ENCODE measurements around the gene GPC5.

The GPC5 gene

GRCh38 chr13:92074658-92075057, 676.2 kb downstream of the GPC5 start:
- DNase-seq: no peak

- no peak for DNase-seq
Measured at GRCh38 chr13:92097337-92097903, 699.0 kb downstream of the GPC5 start.

- no peak for DNase-seq
Measured at GRCh38 chr13:92101801-92102200, 703.4 kb downstream of the GPC5 start.

- DNase-seq: no peak
Measured at GRCh38 chr13:92103689-92104153, 705.3 kb downstream of the GPC5 start.

GRCh38 chr13:92122186-92122853, 723.9 kb downstream of the GPC5 start:
- no peak for DNase-seq

- no peak for DNase-seq
Measured at GRCh38 chr13:92126399-92126798, 728.0 kb downstream of the GPC5 start.

- no peak for DNase-seq
Measured at GRCh38 chr13:92135509-92135908, 737.1 kb downstream of the GPC5 start.

- no peak for DNase-seq
Measured at GRCh38 chr13:92136449-92137155, 738.2 kb downstream of the GPC5 start.

- no peak for DNase-seq
Measured at GRCh38 chr13:92137520-92137919, 739.1 kb downstream of the GPC5 start.

GRCh38 chr13:92143766-92144165, 745.3 kb downstream of the GPC5 start:
- no peak for DNase-seq

- no peak for DNase-seq
Measured at GRCh38 chr13:92150606-92151005, 752.2 kb downstream of the GPC5 start.

- no peak for DNase-seq
Measured at GRCh38 chr13:92158346-92158745, 759.9 kb downstream of the GPC5 start.

- no peak for DNase-seq
Measured at GRCh38 chr13:92164822-92165221, 766.4 kb downstream of the GPC5 start.

- DNase-seq: no peak
Measured at GRCh38 chr13:92172191-92172590, 773.8 kb downstream of the GPC5 start.

- DNase-seq: no peak
Measured at GRCh38 chr13:92173254-92173653, 774.8 kb downstream of the GPC5 start.

- no peak for DNase-seq
Measured at GRCh38 chr13:92175330-92175729, 776.9 kb downstream of the GPC5 start.

- no peak for DNase-seq
Measured at GRCh38 chr13:92177966-92178365, 779.5 kb downstream of the GPC5 start.

- no peak for DNase-seq
Measured at GRCh38 chr13:92179223-92179622, 780.8 kb downstream of the GPC5 start.

GRCh38 chr13:92187378-92187989, 789.1 kb downstream of the GPC5 start:
- DNase-seq: no peak

GRCh38 chr13:92188574-92188973, 790.2 kb downstream of the GPC5 start:
- no peak for DNase-seq

- no peak for DNase-seq
Measured at GRCh38 chr13:92196591-92197256, 798.3 kb downstream of the GPC5 start.

- no peak for DNase-seq
Measured at GRCh38 chr13:92197669-92198068, 799.2 kb downstream of the GPC5 start.

GRCh38 chr13:92218615-92219014, 820.2 kb downstream of the GPC5 start:
- DNase-seq: no peak

Data from activated naive CD4-positive, alpha-beta T cell (primary cell).